ENCODE results near the gene MAPK8IP3.
"Not testable (repeated sequence)": the region's sequence is repeated elsewhere in the genome, so short reads cannot be mapped to it uniquely, and the experiment has no call there.

MAPK8IP3 gene

DNA sequence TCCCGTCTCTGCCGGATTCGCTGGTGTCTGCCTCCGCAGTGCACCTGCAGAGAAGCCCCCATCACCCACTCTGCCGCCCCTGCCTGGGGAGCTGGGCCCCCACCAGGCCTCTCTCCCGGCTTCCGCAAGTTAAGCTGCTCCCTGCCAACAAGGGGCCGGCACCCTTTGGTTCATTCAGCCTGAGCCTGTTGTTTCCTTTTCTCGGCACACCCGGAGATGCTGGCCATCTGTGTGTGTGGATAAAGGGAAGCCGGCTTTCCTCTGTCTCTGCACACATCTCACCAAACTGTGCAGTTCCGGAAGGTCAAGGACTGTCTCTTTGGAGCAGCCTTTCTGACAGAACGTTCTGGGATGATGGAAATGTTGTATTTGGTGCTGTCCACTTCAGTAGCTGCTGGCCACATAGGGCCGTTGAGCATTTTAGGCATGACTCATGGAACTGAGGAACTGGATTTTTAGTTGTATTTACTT is 6.8 kb downstream of the MAPK8IP3 start:
- DNase-seq (ENCODE audit: low read depth in 2 of 2), result no peak

GRCh38 chr16:1713331-1713730 is 7.3 kb downstream of the MAPK8IP3 start:
- no peak for DNase-seq (ENCODE audit: low read depth in 2 of 2)

DNA sequence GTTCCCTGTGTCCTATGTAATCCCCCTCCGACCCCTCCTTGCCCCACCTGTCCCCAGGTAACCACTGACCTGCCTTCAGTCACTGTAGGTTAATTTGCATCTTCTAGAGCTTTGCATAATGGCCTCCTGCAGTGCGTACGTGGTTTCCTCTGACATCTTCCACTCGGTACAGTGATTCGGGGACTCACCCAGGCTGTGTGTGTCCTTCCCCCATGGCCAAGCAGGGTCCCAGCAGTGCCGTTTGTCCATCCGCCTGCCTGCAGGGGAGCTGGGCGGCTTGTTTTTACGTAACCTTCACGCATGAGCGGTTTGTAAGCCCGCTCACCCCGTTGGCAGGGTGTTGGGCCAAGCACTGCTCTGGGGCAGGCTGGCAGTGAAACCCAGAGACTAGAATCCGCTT is 7.9 kb downstream of the MAPK8IP3 start:
- DNase-seq (ENCODE audit: low read depth in 2 of 2), result no peak

DNA sequence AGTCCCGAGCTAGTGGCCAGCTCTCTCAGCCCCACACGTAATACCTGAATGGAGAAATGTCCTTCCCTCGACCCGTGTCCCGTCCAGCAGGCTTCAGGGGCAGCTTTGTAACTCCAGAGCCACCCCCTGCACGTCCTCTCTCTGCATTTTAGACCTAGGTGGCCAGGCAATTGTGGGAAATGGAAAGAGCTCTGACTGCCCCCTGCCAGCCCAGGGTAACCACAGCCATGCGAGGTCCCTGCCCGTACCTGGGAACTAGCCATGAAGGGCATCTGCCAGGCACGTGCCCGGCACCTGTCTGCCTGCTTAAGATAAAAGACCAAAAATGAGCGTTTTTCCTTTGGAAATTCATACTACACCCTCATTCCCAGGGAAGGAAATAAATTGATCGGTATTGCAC is 9.2 kb downstream of the MAPK8IP3 start:
- DNase-seq (ENCODE audit: low read depth in 2 of 2), result no peak

DNA sequence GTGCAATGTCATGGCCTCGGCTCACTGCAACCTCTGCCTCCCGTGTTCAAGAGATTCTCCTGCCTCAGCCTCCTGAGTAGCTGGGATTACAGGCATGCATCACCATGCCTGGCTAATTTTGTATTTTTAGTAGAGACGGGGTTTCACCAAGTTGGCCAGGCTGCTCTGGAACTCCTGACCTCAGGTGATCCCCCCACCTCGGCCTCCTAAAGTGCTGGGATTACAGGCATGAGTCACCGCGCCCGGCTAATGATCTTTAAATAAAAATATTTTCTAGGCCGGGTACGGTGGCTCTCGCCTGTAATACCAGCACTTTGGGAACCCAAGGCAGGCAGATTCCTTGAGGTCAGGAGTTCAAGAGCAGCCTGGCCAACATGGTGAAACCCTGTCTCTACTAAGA is 12.2 kb downstream of the MAPK8IP3 start:
- DNase-seq (ENCODE audit: low read depth in 2 of 2), result not testable (repeated sequence)

DNA sequence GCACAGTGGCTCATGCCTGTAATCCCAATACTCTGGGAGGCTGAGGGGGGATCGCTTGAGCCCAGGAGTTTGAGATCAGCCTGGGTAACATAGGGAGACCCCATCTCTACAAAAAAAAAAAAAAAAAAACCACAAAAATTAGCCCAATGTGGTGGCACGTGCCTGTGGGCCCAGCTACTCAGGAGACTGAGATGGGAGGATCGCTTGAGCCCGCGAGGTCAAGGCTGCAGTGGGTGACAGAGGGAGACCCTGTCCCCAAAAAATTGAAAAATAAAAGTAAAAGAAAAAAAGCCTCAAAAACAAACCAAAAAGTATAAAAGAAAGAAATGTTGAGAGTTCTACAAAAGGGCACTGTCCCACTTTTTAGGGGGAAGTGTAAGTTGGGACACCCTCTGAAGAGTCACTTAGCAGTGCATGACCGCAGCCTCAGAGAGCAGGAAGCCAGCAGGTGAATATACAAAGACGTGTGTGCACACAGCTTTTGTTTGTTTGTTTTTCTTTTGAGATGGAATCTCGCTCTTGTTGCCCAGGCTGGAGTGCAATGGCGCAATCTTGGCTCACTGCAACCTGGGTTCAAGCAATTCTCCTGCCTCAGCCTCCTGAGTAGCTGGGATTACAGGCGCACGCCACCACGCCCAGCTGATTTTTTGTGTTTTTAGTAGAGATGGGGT is 13.7 kb downstream of the MAPK8IP3 start:
- DNase-seq (ENCODE audit: low read depth in 2 of 2), result not testable (repeated sequence)

DNA sequence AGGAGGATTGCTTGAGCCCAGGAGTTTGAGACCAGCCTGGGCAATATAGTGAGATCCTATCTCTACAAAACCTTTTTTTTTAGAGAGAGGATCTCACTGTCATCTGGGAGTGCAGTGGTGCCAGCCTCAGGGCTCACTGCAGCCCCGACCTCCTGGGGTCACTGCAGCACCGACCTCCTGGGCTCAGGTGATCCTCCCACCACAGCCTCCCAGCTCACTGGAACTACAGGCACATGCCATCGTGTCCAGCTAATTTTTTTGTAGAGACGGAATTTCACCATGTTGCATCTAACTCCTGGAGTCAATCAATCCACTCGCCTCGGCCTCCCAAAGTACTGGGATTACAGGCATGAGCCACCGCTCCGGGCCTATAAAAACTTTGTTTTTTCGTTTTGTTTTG is 15.4 kb downstream of the MAPK8IP3 start:
- no peak for DNase-seq (ENCODE audit: low read depth in 2 of 2)

DNA sequence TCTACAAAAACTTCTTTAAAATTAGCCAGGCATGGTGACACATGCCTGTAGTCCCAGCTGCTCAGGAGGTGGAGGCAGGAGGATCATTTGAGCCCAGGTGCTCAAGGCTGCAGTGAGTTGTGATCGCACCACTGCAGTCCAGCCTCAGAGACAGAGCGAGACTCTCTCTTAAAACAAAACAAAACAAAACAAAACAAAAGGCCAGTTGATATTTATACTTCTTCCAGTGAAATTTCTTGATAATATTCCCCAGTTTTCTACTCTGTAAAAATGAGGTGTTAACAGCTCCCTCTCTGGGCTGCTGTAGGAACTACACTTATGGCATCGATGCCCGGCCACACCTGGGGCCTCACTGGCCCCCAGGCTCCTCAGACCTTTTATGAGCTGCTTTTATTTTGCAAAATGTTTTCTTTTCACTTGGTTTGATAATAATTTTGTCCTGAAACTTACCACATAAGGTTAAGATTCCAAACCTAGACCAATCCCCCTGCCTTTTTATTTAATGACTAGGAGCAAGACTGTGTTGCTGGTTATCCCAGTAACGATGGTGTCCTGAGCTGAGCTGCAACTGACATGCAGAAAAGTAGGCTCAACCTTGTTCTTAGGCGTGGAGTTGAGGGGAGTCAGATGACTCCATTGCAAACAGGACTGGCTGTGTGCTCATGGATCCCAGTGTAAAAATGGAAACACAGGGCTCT is 17.6 kb downstream of the MAPK8IP3 start:
- no peak for DNase-seq (ENCODE audit: low read depth in 2 of 2)

GRCh38 chr16:1724491-1724890 is 18.5 kb downstream of the MAPK8IP3 start:
- DNase-seq (ENCODE audit: low read depth in 2 of 2), result no peak

- no peak for DNase-seq (ENCODE audit: low read depth in 2 of 2)
Observed at GRCh38 chr16:1726661-1727502, 20.9 kb downstream of the MAPK8IP3 start.

- DNase-seq (ENCODE audit: low read depth in 2 of 2), result no peak
Observed at GRCh38 chr16:1727651-1728624, 21.9 kb downstream of the MAPK8IP3 start.

- DNase-seq (ENCODE audit: low read depth in 2 of 2), result no peak
Observed at GRCh38 chr16:1729026-1729425, 23.0 kb downstream of the MAPK8IP3 start.

DNA sequence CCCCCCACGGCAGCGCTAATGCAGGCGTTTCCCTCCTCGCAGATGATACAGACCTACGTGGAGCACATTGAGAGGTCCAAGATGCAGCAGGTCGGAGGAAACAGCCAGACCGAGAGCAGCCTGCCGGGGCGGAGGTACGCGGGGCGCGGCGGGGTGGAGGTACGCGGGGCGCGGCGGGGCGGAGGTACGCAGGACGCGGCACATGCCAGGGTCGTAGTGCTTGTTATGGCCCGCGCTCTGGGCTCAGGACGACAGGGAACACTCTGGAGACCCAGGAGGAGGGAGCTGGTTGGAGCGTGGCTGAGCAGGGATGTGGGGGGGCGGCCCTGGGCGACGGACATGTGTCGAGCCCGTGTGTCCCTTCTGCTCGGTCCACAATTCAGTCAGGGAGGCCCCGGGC is 23.4 kb downstream of the MAPK8IP3 start:
- DNase-seq (ENCODE audit: low read depth in 2 of 2), result no peak

DNA sequence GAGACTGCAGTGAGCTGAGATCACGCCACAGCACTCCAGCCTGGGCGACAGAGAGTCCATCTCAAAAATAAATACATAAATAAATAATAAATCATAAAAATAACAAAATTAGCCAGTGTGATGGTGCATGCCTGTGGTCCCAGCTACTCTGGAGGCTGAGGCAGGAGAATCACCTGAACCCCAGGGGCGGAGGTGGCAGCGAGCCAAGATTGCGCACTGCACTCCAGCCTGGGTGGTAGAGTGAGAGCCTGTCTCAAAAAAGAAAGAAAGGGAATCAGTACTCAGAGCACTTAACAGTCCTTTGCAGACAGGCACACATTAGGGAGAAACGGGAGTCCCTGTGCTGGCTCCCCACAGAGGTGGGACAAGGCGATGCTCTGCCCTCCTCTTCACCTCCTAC is 25.1 kb downstream of the MAPK8IP3 start:
- no peak for DNase-seq (ENCODE audit: low read depth in 2 of 2)

DNA sequence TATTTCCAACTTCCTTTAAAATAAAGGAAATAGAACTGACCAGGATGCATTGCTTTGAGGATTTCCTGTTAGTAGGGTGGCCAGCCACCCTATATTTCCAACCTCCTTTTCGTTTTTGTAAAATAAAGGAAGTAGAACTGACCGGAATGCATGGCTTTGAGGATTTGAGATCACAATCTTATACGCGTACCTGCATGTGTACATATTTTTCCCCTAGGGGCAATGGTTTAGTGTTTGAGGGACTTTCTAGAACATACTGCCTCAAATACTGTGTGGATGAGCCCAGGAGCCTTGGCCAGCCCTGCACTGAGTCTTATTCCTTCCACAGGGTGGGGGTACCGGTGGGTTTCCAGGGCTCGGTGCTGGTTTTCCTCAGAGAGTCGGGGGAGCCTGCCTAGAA is 25.6 kb downstream of the MAPK8IP3 start:
- DNase-seq (ENCODE audit: low read depth in 2 of 2), result no peak

DNA sequence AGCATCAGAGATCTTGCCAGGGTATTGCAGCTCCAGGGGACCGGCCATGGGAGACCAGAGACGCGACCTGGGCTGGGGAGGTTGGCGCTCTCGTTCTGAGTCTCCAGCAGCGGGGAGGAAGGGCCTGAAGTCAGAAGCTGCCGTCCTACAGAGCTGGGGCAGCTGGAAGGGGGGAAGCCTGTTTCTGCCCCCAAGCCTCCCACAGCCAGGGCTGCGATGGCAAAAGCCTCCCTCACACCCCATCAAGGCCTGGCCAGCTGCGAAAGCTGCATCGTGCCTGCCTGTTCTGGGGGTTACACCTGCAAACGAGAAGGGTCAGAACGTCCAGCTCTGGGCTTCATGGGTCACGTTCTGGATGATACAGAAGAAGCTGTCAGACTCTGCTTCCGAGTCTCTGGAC is 26.1 kb downstream of the MAPK8IP3 start:
- no peak for DNase-seq (ENCODE audit: low read depth in 2 of 2)

DNA sequence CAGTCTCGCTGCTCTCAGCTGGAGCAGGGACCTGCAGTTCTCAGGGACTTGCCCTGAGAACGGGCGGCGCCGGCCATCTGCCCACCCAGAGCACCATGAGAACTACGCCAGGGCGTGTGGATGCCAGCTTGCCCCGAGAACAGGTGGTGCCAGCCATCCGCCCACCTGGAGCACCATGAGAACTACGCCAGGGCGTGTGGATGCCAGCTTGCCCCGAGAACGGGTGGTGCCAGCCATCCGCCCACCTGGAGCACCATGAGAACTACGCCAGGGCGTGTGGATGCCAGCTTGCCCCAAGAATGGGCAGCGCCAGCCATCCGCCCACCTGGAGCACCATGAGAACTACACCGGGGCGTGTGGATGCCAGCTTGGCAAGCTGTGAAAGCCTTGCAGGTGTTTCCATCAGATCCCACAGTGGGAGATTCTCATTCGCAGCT is 26.6 kb downstream of the MAPK8IP3 start:
- DNase-seq (ENCODE audit: low read depth in 2 of 2), result not testable (repeated sequence)

DNA sequence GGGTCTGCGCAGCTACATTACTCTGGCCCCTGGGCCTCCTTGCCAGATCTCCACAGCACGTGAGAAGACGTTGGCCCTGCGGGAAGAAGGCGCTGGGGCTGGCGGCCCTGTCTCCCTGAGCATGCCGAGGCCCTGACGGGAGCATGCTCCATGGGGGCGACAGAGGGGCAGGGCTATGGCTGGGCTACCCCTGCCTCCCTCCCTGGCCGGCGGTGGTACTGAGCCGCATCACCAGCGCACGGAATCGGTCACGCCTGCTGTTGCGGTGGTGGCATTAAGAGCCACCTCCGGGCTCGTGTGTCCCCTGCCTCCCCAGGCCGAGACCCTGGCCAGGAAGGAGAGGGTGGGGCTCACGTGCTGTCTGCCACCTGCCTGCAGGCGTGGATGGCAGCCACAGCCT is 28.1 kb downstream of the MAPK8IP3 start:
- no peak for DNase-seq (ENCODE audit: low read depth in 2 of 2)

DNA sequence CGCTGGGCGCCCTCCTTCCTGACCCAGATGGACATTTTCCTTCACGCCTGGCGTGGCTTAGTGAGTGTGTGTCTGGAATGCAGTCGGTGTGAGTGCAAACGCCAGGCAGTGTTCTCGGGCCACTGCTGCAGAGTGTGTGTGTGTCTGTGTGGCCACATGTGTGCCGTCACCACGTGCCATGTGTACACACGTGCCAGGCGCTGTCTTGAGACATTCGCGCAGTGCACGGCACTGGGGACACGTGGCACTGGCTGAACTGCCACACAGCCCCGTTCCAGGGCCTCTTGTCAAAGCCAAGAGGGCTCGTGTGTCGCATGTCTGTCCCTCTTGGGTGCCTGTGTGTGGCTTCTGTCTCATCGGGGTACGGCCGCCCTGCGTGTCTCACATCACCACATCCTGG is 28.8 kb downstream of the MAPK8IP3 start:
- DNase-seq (ENCODE audit: low read depth in 2 of 2), result no peak

GRCh38 chr16:1740234-1740633 is 34.2 kb downstream of the MAPK8IP3 start:
- no peak for DNase-seq (ENCODE audit: low read depth in 2 of 2)

DNA sequence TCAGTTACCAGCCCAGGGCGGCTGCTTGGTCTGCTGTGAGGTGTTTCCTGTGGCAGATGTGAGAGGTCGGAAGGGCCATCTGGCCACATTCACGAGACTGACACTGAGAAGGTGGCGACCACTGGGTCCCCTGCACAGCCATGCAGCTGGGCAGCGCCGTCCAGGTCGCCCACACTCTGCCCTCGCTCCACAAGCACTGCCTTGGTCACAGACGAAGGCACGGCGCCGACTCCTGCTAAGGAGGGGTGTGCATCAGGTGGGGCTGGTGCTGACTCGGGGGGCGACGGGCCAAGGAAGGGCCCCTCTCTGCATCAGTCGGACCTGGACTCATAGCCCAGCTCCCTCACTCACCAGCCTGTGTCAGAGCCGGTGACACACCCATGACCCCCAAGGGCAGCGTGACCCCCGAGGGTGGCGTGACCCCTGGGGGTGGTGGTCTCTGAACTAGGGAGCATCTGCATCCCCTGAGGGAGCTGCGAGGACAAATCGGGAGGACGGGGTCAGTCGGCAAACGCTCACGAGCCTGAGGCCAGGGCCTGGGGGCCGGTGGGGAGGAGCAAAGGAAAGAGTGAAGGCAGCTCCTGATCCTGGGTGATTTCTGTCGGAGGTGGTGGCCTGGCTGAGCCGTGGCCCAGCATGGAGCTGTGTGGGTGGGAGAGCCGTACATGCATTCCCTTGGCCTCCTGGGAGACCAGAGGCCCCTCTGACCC is 34.9 kb downstream of the MAPK8IP3 start:
- no peak for DNase-seq (ENCODE audit: low read depth in 2 of 2)
